ENCODE measurements around the gene NRP1.

- TF ChIP-seq, protein P1, sequence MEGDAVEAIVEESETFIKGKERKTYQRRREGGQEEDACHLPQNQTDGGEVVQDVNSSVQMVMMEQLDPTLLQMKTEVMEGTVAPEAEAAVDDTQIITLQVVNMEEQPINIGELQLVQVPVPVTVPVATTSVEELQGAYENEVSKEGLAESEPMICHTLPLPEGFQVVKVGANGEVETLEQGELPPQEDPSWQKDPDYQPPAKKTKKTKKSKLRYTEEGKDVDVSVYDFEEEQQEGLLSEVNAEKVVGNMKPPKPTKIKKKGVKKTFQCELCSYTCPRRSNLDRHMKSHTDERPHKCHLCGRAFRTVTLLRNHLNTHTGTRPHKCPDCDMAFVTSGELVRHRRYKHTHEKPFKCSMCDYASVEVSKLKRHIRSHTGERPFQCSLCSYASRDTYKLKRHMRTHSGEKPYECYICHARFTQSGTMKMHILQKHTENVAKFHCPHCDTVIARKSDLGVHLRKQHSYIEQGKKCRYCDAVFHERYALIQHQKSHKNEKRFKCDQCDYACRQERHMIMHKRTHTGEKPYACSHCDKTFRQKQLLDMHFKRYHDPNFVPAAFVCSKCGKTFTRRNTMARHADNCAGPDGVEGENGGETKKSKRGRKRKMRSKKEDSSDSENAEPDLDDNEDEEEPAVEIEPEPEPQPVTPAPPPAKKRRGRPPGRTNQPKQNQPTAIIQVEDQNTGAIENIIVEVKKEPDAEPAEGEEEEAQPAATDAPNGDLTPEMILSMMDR (IDR thresholded peaks at IDR 0.05): no peak
- TF ChIP-seq POLR2A (IDR thresholded peaks at IDR 0.05) (no peak), POLR2AphosphoS5 (IDR thresholded peaks at IDR 0.05) (no peak)
These were observed 14.2 kb downstream of the NRP1 start for GRCh38 chr10:33320288-33320687.
